Neural cell (in vitro differentiated cells): ENCODE measurements around the gene PARD6G.

Source experiments
- EZH2 ChIP-seq: fragments of 200-600, 300-800 bp; shearing (Covaris generic), sonication (generic); IDR thresholded peaks from 2 replicates; pipeline ENCODE4 v1.6.1; 2014; ENCODE audit warnings: antibody characterized with exemption, low read length, borderline replicate concordance, mild to moderate bottlenecking; ENCODE audit not compliant: insufficient read depth, poor library complexity, severe bottlenecking
- POLR2AphosphoS5 ChIP-seq: IDR thresholded peaks from 2 replicates; pipeline ENCODE4 v1.6.1; 2012
- TF ChIP-seq, protein P1 (sequence below): fragments of 450-650 bp; IDR thresholded peaks from 2 replicates; pipeline ENCODE4 v1.5.1; 2014; ENCODE audit warnings: antibody characterized with exemption, mild to moderate bottlenecking, moderate library complexity; ENCODE audit not compliant: poor library complexity, severe bottlenecking

DNA sequence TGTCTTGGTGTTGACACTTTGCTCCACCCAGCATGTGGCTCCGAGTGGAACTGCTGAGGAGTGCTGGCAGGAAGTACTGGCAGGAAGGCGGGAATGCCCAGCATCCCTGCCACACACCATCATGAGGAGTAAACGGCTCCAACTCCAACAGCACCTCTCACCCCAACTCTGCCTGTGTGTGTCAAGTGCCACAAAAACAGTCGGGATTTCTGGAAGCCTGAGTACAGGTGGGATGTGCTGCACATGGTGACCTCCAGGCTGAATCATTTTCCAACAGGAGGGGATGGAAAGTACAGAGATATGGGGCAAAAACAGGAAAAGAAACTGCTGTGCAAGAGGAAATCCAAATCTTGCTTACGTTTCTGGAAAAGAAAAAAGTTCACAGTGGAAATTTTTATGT is 53.6 kb downstream of the PARD6G start:
- TF ChIP-seq, protein P1, sequence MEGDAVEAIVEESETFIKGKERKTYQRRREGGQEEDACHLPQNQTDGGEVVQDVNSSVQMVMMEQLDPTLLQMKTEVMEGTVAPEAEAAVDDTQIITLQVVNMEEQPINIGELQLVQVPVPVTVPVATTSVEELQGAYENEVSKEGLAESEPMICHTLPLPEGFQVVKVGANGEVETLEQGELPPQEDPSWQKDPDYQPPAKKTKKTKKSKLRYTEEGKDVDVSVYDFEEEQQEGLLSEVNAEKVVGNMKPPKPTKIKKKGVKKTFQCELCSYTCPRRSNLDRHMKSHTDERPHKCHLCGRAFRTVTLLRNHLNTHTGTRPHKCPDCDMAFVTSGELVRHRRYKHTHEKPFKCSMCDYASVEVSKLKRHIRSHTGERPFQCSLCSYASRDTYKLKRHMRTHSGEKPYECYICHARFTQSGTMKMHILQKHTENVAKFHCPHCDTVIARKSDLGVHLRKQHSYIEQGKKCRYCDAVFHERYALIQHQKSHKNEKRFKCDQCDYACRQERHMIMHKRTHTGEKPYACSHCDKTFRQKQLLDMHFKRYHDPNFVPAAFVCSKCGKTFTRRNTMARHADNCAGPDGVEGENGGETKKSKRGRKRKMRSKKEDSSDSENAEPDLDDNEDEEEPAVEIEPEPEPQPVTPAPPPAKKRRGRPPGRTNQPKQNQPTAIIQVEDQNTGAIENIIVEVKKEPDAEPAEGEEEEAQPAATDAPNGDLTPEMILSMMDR = no peak
- TF ChIP-seq EZH2 (no peak), POLR2AphosphoS5 (no peak)
